Neural crest cell (in vitro differentiated cells): ENCODE measurements around the gene SLCO6A1. TPM values are rescaled to one million over a fixed set of nuclear protein-coding genes. Genes with fewer than 3 reads are reported as not detected.
A peak's percentile ranks its signal among the peaks of the same experiment; 100 is the strongest.

Experiments
- DNase-seq: peaks from one replicate; pipeline ENCODE4 v3.0.0; 2021; ENCODE audit warnings: low read depth, mixed read lengths, low spot score
- H3K27ac Mint-ChIP-seq: one replicate; pipeline ENCODE4 v1.8.0; 2021; ENCODE audit warnings: mild to moderate bottlenecking, mixed read lengths; ENCODE audit not compliant: unreplicated experiment
- H3K27me3 Mint-ChIP-seq: 2 replicates; pipeline ENCODE4 v1.8.0; 2021; ENCODE audit warnings: low read depth, mild to moderate bottlenecking, mixed read lengths
- H3K36me3 Mint-ChIP-seq: 2 replicates; pipeline ENCODE4 v1.8.0; 2021; ENCODE audit warnings: low read depth, mild to moderate bottlenecking, mixed read lengths
- H3K4me1 Mint-ChIP-seq: 2 replicates; pipeline ENCODE4 v1.8.0; 2021; ENCODE audit warnings: mixed read lengths
- H3K4me3 Mint-ChIP-seq: one replicate; pipeline ENCODE4 v1.8.0; 2021; ENCODE audit warnings: mild to moderate bottlenecking, mixed read lengths
- H3K9me3 Mint-ChIP-seq: 2 replicates; pipeline ENCODE4 v1.8.0; 2021; ENCODE audit warnings: mixed read lengths
- total RNA-seq: library from RNA; stranded (reverse); gene quantifications from 2 replicates; pipeline ENCODE4 v1.2.1, GENCODE V29; 2021
- TF ChIP-seq, protein P1 (sequence below): fragments of 200-600 bp; sonication (generic); conservative IDR thresholded peaks from 2 replicates; pipeline ENCODE4 v1.5.0; 2021; ENCODE audit warnings: antibody characterized with exemption, mild to moderate bottlenecking

SLCO6A1 gene
- total RNA-seq, 1 donor from 2014 or later, result 4.4 TPM

DNA sequence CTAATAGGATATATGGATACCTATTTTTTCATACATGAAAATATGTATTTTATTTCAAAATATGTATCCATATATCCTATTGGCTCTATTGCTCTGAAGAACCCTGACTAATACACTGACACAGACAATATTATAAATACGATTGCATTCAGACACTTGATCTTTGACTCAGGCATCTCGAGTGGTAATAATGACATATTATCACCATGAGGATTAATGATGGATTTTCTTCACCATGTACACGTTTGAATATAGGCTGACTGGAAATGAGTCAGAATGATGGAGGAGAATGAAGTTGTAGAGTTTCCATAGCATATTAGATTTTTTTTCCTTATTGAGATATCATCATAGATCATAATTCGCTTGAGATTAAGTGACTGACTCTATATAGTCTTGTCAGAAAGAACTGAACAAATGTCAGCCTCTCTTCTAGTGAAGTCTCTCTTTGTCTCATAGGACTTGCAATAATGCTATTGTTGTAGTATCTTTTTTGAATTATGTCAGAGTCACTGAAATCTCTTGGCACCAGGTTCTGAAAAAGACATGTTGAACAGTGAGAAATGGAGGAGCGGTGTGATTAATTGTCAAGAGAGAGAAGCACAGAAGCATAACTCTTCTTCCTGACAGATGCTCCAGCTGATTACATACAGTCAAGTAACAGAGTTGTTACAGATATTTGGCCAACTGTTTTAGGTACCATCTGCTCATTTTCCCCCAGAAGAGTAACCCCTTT is 41.4 kb upstream of the SLCO6A1 start:
- no peaks in the 10 kb centered on the region for H3K9me3 Mint-ChIP-seq
- TF ChIP-seq, protein P1, sequence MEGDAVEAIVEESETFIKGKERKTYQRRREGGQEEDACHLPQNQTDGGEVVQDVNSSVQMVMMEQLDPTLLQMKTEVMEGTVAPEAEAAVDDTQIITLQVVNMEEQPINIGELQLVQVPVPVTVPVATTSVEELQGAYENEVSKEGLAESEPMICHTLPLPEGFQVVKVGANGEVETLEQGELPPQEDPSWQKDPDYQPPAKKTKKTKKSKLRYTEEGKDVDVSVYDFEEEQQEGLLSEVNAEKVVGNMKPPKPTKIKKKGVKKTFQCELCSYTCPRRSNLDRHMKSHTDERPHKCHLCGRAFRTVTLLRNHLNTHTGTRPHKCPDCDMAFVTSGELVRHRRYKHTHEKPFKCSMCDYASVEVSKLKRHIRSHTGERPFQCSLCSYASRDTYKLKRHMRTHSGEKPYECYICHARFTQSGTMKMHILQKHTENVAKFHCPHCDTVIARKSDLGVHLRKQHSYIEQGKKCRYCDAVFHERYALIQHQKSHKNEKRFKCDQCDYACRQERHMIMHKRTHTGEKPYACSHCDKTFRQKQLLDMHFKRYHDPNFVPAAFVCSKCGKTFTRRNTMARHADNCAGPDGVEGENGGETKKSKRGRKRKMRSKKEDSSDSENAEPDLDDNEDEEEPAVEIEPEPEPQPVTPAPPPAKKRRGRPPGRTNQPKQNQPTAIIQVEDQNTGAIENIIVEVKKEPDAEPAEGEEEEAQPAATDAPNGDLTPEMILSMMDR, result no peak
- peaks cover 3% of the 10 kb centered on the region for H3K36me3 Mint-ChIP-seq
- DNase-seq, result no peak
- no peaks in the 10 kb centered on the region for H3K4me1 Mint-ChIP-seq
- H3K4me3 Mint-ChIP-seq, result no peak overlapping the region
- H3K27me3 Mint-ChIP-seq, result no peaks in the 10 kb centered on the region
- no peak overlapping the region for H3K27ac Mint-ChIP-seq

DNA sequence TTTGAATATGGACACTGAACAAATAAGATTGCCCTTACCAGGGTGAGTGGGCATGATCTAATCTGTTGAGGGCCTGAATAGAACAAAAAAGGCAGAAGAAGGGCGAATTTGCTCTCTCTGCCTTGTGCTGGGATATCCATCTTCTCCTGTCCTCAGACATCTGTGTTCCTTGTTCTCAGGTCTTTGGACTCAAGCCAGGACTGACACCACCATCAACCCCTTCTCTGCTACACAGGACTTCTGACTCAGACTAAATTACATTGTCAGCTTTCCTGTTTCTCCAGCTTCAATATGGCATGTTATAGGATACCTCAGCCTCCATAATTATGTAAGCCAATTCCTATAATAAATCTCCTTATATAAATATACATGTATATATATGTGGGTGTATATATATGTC is 40.8 kb upstream of the SLCO6A1 start:
- Mint-ChIP-seq H3K27me3 (no peaks in the 10 kb centered on the region), H3K27ac (no peak overlapping the region), H3K36me3 (peaks cover 3% of the 10 kb centered on the region)

DNA sequence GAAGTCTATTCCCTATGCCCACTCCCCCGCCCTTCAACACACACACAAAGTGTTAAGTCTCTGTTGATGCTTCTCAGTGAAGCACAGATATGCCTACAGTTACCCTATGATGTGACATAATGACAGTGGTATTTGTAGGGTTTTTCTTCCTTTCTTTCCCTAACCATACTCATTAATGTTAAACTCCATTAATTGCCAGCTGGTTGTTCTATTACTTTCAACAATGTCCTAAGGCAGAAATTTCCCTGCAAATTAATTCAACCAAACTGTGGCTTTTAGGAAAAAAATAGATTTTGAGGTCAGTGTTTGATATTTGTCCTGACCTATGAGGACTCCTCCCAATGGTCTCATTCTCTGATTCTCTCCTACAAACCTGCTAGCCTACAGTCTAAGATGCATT is 38.2 kb upstream of the SLCO6A1 start:
- Mint-ChIP-seq H3K36me3 (peaks cover 3% of the 10 kb centered on the region), H3K27ac (no peak overlapping the region), H3K4me3 (no peak overlapping the region), H3K27me3 (no peaks in the 10 kb centered on the region), H3K4me1 (no peaks in the 10 kb centered on the region), H3K9me3 (no peaks in the 10 kb centered on the region)
- DNase-seq, result no peak
- TF ChIP-seq, protein P1, result no peak

More for the DNA sequence above, 40.8 kb upstream of the SLCO6A1 start:
- Mint-ChIP-seq H3K4me1 (no peaks in the 10 kb centered on the region), H3K9me3 (no peaks in the 10 kb centered on the region), H3K4me3 (no peak overlapping the region)
- DNase-seq, result no peak
- TF ChIP-seq, protein P1, result no peak

DNA sequence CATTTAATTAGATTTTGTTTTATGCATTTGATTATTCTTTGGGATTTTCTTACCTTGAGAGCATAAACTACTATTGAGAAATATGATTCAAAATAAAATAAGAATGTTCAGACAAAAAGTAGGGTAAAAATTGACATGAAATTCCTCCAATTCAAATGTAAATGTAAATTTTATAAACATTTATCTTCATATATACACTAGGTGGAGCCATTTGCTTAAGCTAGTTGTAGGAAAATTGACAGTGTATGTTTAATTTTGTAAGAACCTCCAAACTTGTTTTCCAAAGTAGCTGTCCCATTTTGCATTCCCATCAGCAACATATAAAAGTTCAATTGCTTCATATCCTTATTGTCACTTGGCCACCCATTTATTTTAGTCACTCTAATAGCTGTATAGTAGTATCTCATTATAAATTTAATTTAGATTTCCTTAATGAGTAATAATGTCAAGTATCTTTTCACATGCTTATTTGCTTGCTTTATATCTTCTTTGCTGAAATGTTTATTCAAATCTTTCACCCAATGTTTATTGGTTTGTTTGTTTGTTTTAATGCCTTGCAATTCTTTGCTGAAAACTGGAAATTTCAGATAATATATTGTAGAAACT is 37.6 kb upstream of the SLCO6A1 start:
- DNase-seq, result no peak
- Mint-ChIP-seq H3K9me3 (no peaks in the 10 kb centered on the region), H3K4me3 (no peak overlapping the region), H3K36me3 (peaks cover under 1% of the 10 kb centered on the region), H3K27me3 (no peaks in the 10 kb centered on the region), H3K4me1 (no peaks in the 10 kb centered on the region), H3K27ac (no peak overlapping the region)
- TF ChIP-seq, protein P1, result peak; percentile 73

DNA sequence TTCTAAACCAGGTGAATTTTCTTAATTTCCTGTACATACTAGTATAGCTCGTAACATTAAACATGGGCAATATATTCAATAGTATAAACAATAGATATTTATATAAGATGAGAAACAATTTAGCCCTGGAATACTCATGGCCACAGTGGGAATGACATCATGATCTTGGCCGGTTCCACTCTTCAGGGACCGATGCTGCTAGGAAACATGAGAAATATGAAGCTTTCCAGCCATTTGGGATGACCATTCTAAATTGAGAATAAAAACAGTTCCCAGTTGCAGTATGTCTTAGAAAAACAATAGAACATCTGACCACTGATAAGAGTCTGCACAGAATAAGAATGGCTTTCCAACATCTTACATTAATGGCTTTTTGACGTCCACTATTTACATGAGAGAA is 33.3 kb upstream of the SLCO6A1 start:
- H3K4me1 Mint-ChIP-seq, result no peaks in the 10 kb centered on the region
- no peaks in the 10 kb centered on the region for H3K9me3 Mint-ChIP-seq
- H3K27me3 Mint-ChIP-seq, result no peaks in the 10 kb centered on the region
- H3K27ac Mint-ChIP-seq, result no peak overlapping the region
- DNase-seq, result no peak
- H3K36me3 Mint-ChIP-seq, result no peaks in the 10 kb centered on the region
- H3K4me3 Mint-ChIP-seq, result no peak overlapping the region
- TF ChIP-seq, protein P1, result no peak
